ENCODE data around the gene KIAA1755.

KIAA1755 gene

DNA sequence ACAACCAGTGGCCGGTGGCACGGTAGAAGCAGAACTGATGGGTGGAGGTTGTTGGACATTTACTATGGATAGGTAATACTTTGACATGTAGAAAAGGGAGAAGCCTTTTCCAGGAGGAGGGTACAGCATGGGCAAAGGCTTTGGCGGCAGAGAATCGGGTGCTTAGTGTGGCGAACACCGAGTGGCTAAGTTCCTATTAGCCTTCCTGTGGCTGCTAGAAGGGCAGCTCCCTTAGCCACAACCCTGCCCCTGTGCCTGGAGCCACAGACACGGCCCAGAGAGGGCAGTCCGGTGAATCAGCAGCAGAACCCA, 57.6 kb downstream of the KIAA1755 start:
- H3K9me3 ChIP-seq = no peaks in the 10 kb centered on the region
- TF ChIP-seq, protein P1, sequence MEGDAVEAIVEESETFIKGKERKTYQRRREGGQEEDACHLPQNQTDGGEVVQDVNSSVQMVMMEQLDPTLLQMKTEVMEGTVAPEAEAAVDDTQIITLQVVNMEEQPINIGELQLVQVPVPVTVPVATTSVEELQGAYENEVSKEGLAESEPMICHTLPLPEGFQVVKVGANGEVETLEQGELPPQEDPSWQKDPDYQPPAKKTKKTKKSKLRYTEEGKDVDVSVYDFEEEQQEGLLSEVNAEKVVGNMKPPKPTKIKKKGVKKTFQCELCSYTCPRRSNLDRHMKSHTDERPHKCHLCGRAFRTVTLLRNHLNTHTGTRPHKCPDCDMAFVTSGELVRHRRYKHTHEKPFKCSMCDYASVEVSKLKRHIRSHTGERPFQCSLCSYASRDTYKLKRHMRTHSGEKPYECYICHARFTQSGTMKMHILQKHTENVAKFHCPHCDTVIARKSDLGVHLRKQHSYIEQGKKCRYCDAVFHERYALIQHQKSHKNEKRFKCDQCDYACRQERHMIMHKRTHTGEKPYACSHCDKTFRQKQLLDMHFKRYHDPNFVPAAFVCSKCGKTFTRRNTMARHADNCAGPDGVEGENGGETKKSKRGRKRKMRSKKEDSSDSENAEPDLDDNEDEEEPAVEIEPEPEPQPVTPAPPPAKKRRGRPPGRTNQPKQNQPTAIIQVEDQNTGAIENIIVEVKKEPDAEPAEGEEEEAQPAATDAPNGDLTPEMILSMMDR (IDR thresholded peaks at IDR 0.05; ENCODE audit: low read depth, low read length) = no peak
- no peaks in the 10 kb centered on the region for H3K27me3 ChIP-seq
- DNase-seq = no peak
- H3K4me1 ChIP-seq = no peaks in the 10 kb centered on the region
- H3K4me3 ChIP-seq (ENCODE audit: low read depth, low read length) = no peak overlapping the region
- H3K36me3 ChIP-seq = no peaks in the 10 kb centered on the region

DNA sequence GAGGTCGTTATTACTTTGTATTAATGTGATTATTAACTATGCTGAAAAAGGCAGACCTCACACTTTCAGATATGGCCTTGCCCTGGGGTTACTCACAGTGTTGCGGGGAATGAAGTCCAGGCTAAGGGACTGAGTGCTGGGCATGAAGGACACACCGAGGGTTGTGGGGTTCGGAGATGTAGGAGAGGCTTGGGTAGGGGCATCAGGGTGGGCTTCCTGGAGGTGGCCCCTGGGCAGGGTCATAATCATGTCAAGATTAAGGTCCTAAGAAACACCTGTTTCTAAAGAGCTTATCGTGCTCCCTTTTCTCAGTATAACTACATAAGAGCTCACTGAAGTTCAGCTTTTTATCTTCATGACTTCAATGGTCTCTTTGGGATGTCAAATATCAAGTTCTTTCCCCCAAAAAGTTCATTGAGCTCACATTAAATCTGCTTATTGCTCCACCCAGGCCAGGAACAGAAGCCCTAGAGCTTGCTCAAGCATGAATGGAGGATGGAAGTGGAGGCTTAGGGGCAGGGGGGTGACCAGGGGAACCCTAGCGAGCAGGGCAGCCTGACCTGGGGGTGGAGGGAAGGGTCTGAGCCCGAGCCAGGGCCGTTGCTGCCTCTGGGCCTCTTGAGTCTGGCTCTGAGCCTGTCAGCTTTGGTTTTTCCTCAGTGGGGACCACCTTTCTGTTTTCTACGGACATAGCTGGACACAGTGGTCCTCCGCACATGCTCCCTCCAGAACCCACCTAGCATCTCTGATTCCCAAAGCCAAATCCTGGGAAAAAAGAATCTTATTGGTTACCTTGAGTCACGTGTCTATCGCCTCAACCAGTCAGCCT, 58.2 kb downstream of the KIAA1755 start:
- TF ChIP-seq, protein P1 (IDR thresholded peaks at IDR 0.05; ENCODE audit: low read depth, low read length) = no peak
- no peaks in the 10 kb centered on the region for H3K9me3 ChIP-seq
- no peaks in the 10 kb centered on the region for H3K27me3 ChIP-seq
- no peaks in the 10 kb centered on the region for H3K4me1 ChIP-seq
- H3K36me3 ChIP-seq = no peaks in the 10 kb centered on the region
- DNase-seq = no peak
- H3K4me3 ChIP-seq (ENCODE audit: low read depth, low read length) = no peak overlapping the region

DNA sequence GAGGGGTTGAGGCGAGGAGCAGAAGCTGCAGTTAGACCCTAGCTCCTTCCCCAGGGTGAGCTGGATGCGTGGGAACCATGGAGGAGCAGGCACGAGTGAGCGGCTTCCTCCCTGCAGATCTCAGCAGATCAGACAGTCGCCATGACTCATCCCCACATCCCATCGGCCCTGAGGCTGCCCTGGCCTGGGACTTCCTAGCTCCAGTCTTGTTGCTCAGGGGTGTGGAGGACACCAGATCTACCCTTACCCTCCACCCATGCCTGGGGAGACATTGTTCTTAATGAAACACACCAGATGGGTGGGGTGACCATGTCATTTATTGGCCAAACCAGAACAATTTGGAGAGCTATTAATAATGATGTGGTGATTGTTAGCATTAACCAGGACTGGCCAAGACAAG, 59.2 kb downstream of the KIAA1755 start:
- DNase-seq = peak; percentile 76
- H3K4me1 ChIP-seq = no peaks in the 10 kb centered on the region
- TF ChIP-seq, protein P1 (IDR thresholded peaks at IDR 0.05; ENCODE audit: low read depth, low read length) = no peak
- H3K36me3 ChIP-seq = no peaks in the 10 kb centered on the region
- H3K27me3 ChIP-seq = no peaks in the 10 kb centered on the region
- no peak overlapping the region for H3K4me3 ChIP-seq (ENCODE audit: low read depth, low read length)
- no peaks in the 10 kb centered on the region for H3K9me3 ChIP-seq

DNA sequence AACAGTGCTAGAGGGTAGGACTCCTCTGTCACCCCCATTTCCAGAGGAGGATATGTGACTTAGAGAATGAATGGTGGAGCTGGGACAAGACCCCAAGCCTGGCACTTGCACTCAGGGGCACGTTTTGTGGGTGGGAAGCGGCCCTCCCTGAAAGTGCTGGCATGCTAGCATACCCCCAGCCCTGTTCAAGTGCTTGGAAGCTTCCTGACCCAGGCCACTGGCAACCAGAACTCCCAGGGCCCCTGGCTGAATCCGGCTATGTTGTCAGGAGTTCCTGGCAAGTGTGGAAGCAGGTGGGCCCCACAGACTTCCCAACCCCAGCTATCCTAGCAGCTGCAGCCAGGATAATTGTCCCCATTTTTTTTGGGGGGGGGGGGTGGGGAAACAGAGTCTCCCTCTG, 59.9 kb downstream of the KIAA1755 start:
- Histone ChIP-seq H3K4me3 (ENCODE audit: low read depth, low read length) (no peak overlapping the region), H3K36me3 (no peaks in the 10 kb centered on the region), H3K9me3 (no peaks in the 10 kb centered on the region), H3K4me1 (no peaks in the 10 kb centered on the region), H3K27me3 (no peaks in the 10 kb centered on the region)
- TF ChIP-seq, protein P1 (IDR thresholded peaks at IDR 0.05; ENCODE audit: low read depth, low read length) = no peak
- DNase-seq = no peak

DNA sequence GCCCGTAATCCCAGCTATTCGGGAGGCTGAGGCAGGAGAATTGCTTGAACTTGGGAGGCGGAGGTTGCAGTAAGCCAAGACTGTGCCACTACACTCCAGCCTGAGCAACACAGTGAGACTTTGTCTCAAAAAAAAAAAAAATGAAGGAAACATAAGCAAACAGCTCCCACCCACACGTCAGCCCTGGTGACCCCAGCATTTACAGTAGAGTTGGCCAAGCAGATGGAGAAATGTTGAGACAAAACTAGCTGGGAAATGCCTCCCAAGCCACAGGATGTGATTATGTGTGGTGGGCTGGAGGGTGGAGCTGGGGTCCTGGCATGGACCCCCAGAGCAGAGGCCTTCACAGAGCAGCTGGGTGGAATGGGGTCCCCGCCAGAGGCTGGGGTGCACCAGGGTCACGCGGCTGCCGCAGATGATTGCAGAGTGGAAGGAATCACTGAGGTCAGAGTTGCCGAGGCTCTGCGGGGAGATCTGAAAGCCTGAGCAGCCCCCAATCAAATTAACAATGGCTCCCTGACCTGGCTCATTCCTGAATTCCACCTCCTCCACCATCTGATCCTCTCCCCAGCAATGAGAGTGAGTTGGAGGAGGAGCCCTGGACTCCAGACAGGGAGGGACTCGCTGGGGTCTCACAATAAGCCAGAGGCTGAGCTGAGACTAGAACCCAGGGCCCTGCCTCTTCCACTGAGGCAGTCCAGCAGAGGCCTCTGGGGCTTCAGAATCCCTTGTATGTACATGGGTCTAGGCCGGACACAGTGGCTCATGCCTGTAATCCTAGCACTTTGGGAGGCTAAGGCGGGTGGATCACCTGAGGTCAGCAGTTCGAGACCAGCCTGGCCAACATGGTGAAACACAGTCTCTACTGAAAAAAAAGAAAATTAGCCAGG, 60.8 kb downstream of the KIAA1755 start:
- Histone ChIP-seq H3K4me1 (no peaks in the 10 kb centered on the region), H3K4me3 (ENCODE audit: low read depth, low read length) (no peak overlapping the region), H3K27me3 (no peaks in the 10 kb centered on the region), H3K36me3 (no peaks in the 10 kb centered on the region), H3K9me3 (no peaks in the 10 kb centered on the region)
- no peak for DNase-seq
- TF ChIP-seq, protein P1 (IDR thresholded peaks at IDR 0.05; ENCODE audit: low read depth, low read length) = no peak

Data from BE2C (cell line).